KBM-7 (cell line): ENCODE data around the gene SNTG2.

Experiments used
- DNase-seq: peaks from one replicate; pipeline ENCODE4 v3.0.0-alpha.2; 2015
- in situ Hi-C: fragments of 300-500 bp; cut with MboI; formaldehyde crosslinking; loops from 2 replicates; pipeline ENCODE4 v1.14.3; 2020; ENCODE audit warnings: low sequenced_read_pairs, low pct_unique_long_range_greater_than_20kb, mixed read lengths

SNTG2 gene

DNA sequence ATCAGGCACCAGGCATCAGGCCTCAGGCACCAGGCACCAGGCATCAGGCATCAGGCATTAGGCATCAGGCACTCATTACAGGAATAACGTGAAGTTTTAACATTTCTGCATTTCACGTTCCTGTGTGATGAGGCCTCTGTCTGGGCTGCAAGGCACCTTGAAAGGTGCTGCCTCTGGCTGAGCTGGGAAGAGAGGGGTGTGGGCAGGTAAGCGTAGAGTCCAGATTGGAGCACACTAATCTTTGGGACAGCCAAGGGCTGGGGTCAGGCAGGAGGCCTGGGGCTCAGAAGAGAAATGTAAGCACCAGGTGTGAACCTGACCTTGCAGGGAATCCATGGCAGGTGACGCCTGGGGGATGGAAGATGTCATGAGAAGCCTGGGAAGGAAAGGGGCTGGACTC, 25.3 kb upstream of the SNTG2 start:
- in situ Hi-C loops, result no loop called here
- no peak for DNase-seq

DNA sequence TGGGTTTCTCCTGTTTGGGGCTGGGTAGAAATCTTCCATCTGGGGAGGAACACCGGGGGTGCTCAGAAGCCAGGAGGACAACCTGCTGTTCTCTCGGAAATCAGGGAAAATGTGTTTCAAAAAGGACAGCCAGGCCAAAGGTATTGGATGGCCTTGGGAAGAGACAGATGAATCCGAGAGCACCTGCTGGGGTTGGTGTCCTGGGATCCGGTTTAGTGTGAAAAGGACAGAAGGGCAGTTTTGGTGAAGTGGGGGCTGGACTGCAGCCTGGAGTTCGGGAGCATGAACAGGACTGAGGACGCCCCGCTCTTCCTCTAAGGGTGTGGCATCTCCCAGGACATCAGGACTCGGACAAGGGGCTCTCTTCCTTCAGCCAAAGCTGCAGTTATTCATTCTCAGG, 24.9 kb upstream of the SNTG2 start:
- in situ Hi-C loops, result no loop called here
- no peak for DNase-seq

DNA sequence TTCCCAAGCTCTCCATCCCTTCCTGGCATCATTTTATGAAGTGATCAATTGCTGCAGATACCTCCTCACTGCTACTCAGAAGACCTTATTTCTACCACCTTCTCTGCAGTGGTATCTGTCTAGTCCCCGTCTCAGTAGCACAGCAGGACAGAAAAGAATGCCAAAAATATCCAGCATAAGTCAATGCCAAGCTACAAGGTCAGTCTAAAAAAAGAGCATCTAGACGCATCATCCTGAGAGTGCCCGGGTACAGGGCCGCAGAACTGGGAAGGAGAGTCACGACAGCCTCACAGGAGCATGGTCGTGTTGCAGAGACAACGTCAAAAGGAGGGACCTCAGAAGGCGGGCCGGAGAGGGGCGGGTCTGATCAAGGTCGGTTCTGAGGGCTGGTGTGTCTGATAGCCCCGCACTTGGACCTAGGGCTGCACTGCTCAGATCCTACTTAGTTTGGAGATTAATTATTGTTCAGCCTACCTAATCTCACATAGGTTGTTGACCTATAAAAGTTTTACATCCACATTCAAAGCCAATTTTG, 24.3 kb upstream of the SNTG2 start:
- DNase-seq, result no peak
- in situ Hi-C loops, result no loop called here

DNA sequence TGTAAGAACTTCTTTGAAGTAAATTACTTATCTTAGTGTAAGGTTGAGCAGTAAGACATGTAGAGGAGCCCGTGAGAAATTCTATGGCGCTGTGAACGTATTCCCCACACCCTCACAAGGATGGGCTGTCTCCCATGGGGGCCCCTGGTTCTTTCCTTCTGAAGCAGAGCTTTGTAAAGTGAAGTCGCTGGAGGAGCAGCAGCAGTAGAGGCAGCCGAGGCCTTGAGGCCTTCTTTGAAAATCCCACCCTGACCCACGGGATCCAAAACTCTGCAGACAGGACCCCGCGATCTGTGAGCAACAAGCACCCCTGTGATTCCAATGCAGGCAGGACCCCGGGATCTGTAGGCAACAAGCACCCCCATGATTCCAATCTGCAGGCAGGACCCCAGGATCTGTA, 23.8 kb upstream of the SNTG2 start:
- in situ Hi-C loops, result no loop called here
- no peak for DNase-seq

DNA sequence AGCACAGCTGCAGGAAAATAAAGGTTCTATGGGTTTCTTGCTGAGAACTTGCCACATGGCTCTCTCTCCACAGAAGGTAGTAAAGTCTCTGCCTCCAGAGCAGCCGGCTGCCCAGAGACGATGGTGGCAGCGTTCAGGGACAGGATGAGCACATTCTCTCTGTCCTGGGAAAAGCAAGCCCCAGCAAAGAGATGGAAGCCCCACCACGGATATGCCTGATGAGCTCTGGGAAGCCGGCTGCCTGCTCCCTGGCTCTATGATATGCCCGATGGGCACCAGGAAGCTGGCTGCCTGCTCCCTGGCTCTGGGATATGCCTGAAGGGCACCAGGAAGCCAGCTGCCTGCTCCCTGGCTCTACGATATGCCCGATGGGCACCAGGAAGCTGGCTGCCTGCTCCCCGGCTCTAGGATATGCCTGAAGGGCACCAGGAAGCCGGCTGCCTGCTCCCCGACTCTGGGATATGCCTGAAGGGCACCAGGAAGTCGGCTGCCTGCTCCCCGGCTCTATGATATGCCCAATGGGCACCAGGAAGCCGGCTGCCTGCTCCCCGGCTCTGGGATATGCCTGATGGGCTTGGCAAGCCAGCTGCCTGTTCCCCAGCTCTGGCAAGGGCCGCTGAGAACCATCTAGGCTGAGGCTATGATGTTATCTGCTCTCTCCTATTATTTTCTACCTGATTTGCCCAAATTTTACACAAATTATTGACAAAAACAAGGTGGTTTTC, 21.5 kb upstream of the SNTG2 start:
- no peak for DNase-seq
- in situ Hi-C loops, result no loop called here

DNA sequence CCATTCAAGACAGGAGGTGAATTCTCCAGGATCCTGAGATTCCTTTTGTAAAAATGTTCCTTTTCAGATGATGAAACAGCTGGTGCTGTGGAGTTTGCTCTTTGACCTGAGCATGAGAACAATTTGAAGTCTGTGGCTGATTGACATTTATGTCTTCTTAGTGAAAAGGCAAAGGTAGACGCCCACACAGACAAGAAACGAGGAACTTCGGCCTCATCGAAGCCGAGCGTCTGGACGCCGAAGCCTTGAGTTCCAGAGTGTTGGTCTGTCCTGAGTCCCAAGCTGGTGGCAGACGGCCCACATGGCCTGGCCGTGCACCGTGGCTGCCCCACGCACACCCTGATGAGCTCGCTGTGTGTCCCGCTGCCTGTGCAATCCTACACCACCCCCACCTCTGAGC, 20.7 kb upstream of the SNTG2 start:
- DNase-seq, result no peak
- in situ Hi-C loops, result no loop called here

DNA sequence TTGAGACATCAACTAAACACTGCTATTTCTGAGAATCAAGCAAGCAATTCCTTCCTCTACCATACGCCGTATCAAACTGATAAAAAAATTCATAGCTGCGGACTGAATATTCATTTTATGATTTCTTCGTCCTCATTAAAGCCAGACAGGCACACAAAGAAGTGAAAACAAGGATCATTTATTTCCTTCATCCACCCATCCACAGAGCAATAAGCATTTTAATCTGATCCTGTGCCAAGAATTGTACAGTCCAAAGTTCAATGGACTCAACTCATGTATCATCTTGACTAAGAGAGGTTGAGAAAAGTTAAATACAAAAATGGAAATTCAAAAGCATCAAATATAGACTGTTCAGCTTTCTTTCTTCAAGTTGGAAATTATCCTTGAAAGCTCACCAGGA, 19.7 kb upstream of the SNTG2 start:
- no peak for DNase-seq
- in situ Hi-C loops, result no loop called here

DNA sequence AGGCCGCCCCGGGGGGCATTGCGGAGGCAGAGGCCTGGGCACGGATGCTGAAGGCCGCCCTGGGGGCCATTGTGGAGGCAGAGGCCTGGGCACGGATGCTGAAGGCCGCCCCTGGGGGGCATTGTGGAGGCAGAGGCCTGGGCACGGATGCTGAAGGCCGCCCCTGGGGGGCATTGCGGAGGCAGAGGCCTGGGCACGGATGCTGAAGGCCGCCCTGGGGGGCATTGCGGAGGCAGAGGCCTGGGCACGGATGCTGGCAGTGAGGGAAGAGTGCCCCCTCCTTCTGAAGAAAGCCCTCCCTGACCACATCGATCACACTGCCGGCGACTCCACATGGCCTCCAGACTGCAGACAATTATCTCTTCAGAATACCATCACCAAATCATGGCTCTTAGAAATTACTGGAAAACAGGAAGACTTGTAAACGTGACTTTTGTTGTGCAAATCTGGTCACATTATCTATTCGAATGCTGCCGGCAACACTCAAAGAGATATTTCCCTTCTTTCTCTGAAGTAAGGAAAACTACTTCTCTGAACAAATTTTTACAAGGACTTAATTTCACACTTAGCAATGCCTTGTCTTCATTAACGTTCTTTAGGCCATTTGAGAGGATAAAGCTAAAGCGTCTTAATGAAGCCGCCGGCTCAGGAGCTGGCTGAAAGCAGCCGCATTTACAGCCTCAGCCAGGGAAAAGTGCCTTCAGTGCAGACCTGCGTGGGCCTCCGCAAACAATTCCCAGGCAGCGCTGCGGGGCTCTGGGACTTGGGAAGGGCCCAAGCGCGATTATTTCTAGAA, 18.1 kb upstream of the SNTG2 start:
- in situ Hi-C loops, result no loop called here
- DNase-seq, result no peak

DNA sequence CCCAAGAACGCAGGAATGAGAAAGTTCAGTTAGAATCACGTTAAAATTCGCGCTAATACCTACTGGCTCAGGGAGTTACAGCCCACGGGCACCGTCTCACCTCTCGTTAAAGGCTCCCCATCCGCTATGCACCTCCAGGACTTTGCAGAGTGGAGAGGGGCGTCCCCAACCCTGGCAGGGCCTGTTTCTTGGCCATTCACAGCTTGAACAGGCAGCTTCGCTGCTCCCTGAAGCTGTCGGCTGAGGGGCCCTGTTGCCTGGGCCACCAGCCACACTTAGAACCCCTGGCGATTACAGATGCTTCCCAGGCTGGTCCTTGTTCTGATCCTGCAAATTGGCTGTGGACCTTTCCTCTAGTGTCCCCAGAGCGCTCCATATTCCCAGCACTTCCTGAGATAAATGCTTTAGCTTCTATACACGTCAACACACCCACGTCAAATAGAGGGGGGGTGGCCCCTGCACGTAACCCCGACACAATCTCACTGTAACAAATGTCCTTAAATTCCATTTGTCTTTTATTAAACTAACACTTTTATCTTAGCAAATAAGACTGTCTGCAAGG, 16.8 kb upstream of the SNTG2 start:
- no peak for DNase-seq
- in situ Hi-C loops, result no loop called here

DNA sequence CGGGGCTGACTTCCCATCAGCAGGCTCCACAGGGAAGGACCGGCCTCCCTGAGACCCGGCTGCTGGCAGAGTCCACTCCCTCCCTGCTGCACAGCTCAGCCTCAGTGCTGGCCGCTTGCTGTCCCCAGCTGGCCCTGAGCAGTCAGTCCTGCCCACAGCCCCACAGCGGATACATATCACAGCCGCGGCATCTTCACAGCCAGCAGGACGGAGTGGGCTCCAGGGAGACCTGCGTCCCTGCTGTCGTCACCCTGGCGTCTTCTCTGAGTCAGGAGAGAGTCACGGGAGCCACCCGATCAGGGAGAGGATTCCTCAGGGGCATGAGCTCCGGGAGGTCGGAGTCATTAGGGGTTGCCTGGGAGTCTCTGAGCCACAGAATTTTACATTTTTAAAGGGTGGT, 13.1 kb upstream of the SNTG2 start:
- no peak for DNase-seq
- in situ Hi-C loops, result no loop called here

DNA sequence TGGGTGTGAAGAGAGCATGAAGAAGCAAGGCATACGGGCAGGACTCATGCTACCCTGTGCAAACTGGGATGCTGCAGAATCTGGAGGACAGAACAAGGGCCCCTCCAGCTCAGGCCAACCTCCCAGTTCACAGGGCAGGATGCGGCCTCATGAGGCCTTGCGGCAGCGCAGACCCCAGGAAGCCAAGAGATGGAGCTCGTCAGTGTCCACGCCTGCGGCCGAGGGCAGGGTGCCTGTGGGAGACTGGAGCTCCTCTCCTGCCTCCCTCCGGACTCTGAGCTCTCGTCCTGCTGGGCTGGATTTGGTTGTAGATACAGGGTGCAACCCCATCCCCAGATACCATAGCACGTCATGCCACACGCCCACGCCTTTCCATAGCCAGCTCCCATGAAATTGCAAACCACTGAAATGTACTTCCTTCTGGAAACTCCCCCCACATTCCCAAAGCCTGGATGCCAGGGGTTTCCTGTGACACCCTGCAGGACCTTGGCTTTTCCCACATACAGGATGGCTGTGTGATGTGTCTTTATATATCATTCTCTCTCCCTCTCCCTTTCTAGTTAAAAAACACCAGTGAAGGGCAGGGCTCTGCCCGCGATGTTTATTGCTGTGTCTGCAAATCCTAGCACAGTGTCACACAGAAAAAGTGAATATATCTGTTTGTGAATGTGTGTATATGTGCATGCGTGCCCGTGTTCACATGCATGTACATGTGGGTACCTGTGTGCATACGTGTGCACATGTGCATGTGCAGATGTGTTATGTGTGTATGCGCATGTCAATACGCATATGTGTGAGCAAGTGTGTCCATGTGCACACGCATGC, 12.3 kb upstream of the SNTG2 start:
- in situ Hi-C loops, result no loop called here
- no peak for DNase-seq

DNA sequence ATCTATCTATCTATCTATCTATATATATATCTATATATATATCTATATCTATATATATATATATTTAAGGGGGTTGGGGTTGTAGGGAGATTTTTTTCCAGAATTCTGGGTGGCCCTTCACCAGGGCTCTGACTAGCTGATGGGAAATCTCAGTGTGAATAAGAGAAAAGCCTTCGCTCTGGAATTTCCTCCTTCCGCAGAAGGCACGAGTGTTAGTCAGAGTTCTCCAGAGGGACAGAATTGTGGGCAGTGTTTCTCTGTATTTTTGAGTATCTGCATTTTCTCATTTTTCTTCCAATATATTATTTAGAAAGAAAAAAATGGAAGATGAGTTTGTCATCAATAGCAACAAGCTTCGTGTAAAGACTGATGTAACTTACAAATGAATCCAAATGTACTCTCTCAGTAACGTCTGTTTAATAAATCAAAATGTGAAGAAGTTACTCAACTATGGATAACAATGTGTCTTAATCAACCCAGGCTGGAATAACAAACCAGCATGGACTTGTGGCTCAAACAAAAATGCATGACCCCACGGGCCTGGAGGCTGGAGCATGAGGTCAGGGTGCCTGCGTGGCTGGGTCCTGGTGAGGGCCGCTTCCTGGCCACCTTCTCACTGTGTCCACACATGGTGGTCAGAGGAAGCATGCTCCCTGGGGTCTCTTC, 10.6 kb upstream of the SNTG2 start:
- no peak for DNase-seq
- in situ Hi-C loops, result no loop called here

DNA sequence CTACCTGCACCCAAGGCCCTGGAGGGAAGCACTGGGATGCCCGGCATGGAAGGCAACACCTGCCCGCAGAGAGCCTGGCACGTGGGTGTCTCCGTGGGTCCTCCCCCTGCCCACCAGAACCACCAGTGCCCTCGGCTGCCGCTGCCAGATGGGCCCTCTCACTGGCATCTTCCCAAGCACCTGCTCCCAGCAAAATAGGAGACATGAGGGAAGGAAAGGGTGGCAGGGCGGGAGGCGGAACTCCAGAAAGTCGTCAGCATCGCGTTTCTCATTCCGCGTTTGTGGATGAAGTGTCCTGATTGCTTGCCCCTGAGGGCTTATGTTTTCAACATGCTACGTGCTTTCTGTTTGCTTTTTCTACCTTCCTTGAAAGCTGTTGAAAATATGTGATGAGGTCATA, 8.8 kb upstream of the SNTG2 start:
- in situ Hi-C loops, result no loop called here
- no peak for DNase-seq

DNA sequence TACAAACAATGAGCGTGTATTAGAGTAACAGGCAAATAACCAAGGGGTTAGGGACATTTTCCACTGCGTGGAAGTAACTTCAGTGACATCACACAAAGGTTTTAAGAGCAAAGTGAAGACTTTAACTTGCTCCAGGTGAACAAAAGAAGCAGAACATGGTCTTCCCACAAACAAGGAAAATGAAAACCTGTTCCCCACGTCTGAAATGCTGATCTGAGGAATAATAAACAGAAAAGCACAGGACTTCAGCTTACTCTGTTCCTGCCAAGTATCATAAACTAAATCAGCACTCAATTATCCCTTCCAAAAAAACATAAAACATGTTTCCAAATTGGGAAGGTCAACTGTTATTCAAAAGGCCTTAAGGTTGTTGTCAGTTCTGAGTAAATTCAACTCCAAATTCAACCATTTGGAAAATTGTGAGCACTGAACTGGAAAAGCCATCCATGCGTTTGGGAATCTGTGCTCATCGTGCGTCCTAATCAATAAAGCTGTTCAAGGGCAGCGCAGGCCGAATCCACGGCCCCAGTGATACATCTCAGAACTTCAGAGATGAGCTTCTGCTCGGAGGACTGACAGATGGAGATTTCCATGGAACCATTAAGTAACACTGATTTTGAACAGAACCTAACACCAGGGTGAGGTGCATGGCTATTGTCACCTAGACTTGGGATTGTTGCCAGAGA, 7.7 kb upstream of the SNTG2 start:
- in situ Hi-C loops, result no loop called here
- no peak for DNase-seq

DNA sequence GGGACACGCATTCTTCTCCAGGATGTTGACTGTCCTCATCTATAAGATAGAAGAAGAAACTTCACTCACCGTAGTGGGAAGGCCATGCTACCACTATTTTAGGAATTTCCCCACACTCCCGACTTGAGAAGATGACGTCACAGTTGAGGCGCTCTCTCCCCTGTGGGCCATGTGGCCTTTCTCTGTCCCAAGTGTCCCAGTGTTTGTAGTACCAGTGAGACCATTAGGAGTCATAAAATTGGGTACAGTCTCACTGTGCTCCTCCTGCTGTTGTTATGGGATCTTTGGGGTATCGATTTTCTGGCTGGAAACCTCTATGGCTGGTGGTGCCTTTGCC, 7.2 kb upstream of the SNTG2 start:
- DNase-seq, result no peak

DNA sequence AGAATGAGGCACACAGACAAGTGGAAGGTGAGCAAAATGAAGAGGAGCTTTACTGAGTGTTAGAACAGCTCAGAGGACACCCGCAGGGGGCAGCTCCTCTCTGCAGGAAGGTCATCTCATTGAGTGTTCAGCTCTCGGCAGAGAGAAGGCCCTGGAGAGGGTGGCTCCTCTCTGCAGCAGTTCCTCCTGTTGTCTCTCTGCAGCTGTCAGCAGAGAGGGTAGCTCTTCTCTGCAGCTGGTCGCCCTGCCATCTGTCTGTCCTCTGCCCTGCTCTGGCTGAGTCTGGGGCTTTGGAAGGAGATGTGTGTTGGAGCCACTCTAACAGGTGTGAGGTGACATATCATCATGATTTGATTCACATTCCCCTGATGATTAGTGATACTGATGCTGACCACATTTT, 6.8 kb upstream of the SNTG2 start:
- no peak for DNase-seq
- in situ Hi-C loops, result no loop called here

More for the DNA sequence above, 7.2 kb upstream of the SNTG2 start:
- in situ Hi-C loops, result no loop called here

DNA sequence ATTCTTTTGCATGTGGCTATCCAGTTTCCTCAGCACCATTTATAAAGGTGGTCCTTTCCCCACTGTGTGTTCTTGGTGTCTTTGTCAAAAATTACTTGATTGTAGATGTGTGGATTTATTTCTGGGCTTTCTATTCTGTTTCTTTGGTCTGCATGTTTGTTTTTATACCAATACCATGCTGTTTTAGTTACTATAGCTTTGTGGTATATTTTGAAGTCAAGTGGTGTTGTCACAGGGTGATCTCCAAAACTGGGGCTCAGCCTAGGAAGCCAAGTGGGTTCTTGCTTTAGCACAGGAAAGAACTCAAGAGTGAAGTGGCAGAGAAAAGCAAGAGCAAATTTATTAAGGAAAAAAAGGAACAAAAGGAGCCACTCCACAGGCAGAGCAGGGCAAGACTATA, 6.0 kb upstream of the SNTG2 start:
- DNase-seq, result no peak

DNA sequence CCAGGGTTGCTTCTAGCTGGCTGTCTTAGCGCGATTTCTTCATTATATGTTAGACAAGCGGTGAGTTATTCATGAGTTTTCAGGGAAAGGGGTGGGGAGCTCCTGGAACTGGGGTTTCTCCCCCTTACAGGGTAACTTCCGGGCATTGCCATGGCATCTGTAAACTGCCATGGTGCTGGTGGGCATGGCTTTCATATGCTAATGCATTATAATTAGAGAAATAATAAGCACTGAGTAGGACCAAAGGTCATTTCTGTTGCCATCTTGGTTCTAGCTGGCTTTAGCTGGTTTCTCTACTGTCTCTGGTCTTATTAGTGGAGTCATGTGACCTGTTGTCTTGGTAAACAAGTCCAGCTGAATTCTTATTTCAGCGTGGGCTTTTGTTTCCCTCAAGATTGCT, 5.5 kb upstream of the SNTG2 start:
- no peak for DNase-seq
- in situ Hi-C loops, result no loop called here

More for the DNA sequence above, 6.0 kb upstream of the SNTG2 start:
- in situ Hi-C loops, result no loop called here
